Glutamatergic neuron (in vitro differentiated cells): Measurements from ENCODE around the gene ZNF423. TPM values are rescaled to one million over a fixed set of nuclear protein-coding genes. Genes with fewer than 3 reads are reported as not detected.

Source experiments
- DNase-seq: peaks from one replicate; pipeline ENCODE4 v3.0.0; 2022
- H3K27ac Mint-ChIP-seq: one replicate; pipeline ENCODE4 v1.8.0; 2020; ENCODE audit warnings: mild to moderate bottlenecking, mixed read lengths, inconsistent platforms; ENCODE audit not compliant: unreplicated experiment
- H3K27me3 Mint-ChIP-seq: one replicate; pipeline ENCODE4 v1.8.0; 2020; ENCODE audit warnings: mild to moderate bottlenecking, moderate library complexity, mixed read lengths, inconsistent platforms; ENCODE audit not compliant: unreplicated experiment
- H3K36me3 Mint-ChIP-seq: one replicate; pipeline ENCODE4 v1.8.0; 2020; ENCODE audit warnings: mild to moderate bottlenecking, mixed read lengths, inconsistent platforms; ENCODE audit not compliant: unreplicated experiment
- H3K4me1 Mint-ChIP-seq: one replicate; pipeline ENCODE4 v1.8.0; 2020; ENCODE audit warnings: mild to moderate bottlenecking, low read depth, mixed read lengths, inconsistent platforms; ENCODE audit not compliant: unreplicated experiment
- H3K4me3 Mint-ChIP-seq: one replicate; pipeline ENCODE4 v1.8.0; 2020; ENCODE audit warnings: mild to moderate bottlenecking, mixed read lengths, inconsistent platforms; ENCODE audit not compliant: unreplicated experiment
- H3K9me3 Mint-ChIP-seq: one replicate; pipeline ENCODE4 v1.8.0; 2020; ENCODE audit warnings: mild to moderate bottlenecking, moderate library complexity, mixed read lengths, inconsistent platforms; ENCODE audit not compliant: unreplicated experiment
- CTCF ChIP-seq: fragments of 200-600 bp; sonication (generic); IDR thresholded peaks from one replicate; pipeline ENCODE4 v1.5.0; 2021; ENCODE audit not compliant: partially characterized antibody, unreplicated experiment
- total RNA-seq: library from RNA; stranded (reverse); fragmentation: NEBNext Ultra II Directional; extraction: Animal tissue kit (Norgen Biotek cat#: 25700); gene quantifications from one replicate; pipeline ENCODE4 v1.2.1, GENCODE V29; 2021; ENCODE audit not compliant: unreplicated experiment

The ZNF423 gene
- total RNA-seq, 1 donor from 2014 or later, result 149 TPM

GRCh38 chr16:49852279-49852678 lies 3.6 kb downstream of the ZNF423 start:
- Mint-ChIP-seq H3K27ac (peak overlapping the region; percentile 71), H3K9me3 (peaks cover 13% of the 10 kb centered on the region), H3K4me1 (peaks cover 51% of the 10 kb centered on the region), H3K27me3 (peaks cover 8% of the 10 kb centered on the region), H3K4me3 (peak overlapping the region; percentile 91), H3K36me3 (no peaks in the 10 kb centered on the region)
- no peak for DNase-seq
- TF ChIP-seq CTCF, result no peak

GRCh38 chr16:49851468-49851787 lies 4.5 kb downstream of the ZNF423 start:
- Mint-ChIP-seq H3K4me3 (peak overlapping the region; percentile 91), H3K27me3 (peaks cover 6% of the 10 kb centered on the region), H3K36me3 (no peaks in the 10 kb centered on the region), H3K27ac (peak overlapping the region; percentile 46), H3K9me3 (peaks cover 14% of the 10 kb centered on the region), H3K4me1 (peaks cover 60% of the 10 kb centered on the region)
- TF ChIP-seq CTCF, result no peak
- DNase-seq, result no peak

GRCh38 chr16:49850558-49851467 lies 5.1 kb downstream of the ZNF423 start:
- Mint-ChIP-seq H3K4me1 (peaks cover 63% of the 10 kb centered on the region), H3K4me3 (peak overlapping the region; percentile 91), H3K27me3 (peaks cover 6% of the 10 kb centered on the region), H3K9me3 (peaks cover 14% of the 10 kb centered on the region), H3K27ac (no peak overlapping the region), H3K36me3 (no peaks in the 10 kb centered on the region)
- DNase-seq, result no peak
- TF ChIP-seq CTCF, result no peak

- no peaks in the 10 kb centered on the region for H3K36me3 Mint-ChIP-seq
- H3K4me3 Mint-ChIP-seq, result peak overlapping the region; percentile 79
- no peak for DNase-seq
- H3K27ac Mint-ChIP-seq, result peak overlapping the region; percentile 31
- TF ChIP-seq CTCF, result no peak
- peaks cover 6% of the 10 kb centered on the region for H3K27me3 Mint-ChIP-seq
- peaks cover 14% of the 10 kb centered on the region for H3K9me3 Mint-ChIP-seq
- H3K4me1 Mint-ChIP-seq, result peaks cover 63% of the 10 kb centered on the region
Measured at GRCh38 chr16:49849754-49850108, 6.2 kb downstream of the ZNF423 start.

- no peak for TF ChIP-seq CTCF
- Mint-ChIP-seq H3K4me3 (peak overlapping the region; percentile 79), H3K9me3 (peaks cover 13% of the 10 kb centered on the region), H3K27me3 (peaks cover 4% of the 10 kb centered on the region), H3K36me3 (no peaks in the 10 kb centered on the region), H3K4me1 (peaks cover 64% of the 10 kb centered on the region), H3K27ac (peak overlapping the region; percentile 78)
- no peak for DNase-seq
Measured at GRCh38 chr16:49849037-49849753, 6.7 kb downstream of the ZNF423 start.
